ENCODE measurements around the gene ARCN1.
"Not testable (repeated sequence)": the region's sequence is repeated elsewhere in the genome, so short reads cannot be mapped to it uniquely, and the experiment has no call there.

The ARCN1 gene

GRCh38 chr11:118560806-118561205 lies 11.4 kb upstream of the ARCN1 start:
- Histone ChIP-seq H3K36me3 (ENCODE audit: control insufficient read depth, insufficient read depth, low read length) (no peaks in the 10 kb centered on the region), H3K9ac (no peak overlapping the region), H3K4me1 (no peaks in the 10 kb centered on the region), H3K79me2 (no peaks in the 10 kb centered on the region), H3K4me3 (ENCODE audit: low read depth, low read length) (no peak overlapping the region), H3K27ac (no peak overlapping the region), H3K9me3 (ENCODE audit: control insufficient read depth, low read length) (no peaks in the 10 kb centered on the region), H3K4me2 (ENCODE audit: low read length) (no peak overlapping the region), H3K27me3 (ENCODE audit: control insufficient read depth, insufficient read depth, low read length) (no peaks in the 10 kb centered on the region), H2AFZ (no peak overlapping the region)
- TF ChIP-seq, protein P1, sequence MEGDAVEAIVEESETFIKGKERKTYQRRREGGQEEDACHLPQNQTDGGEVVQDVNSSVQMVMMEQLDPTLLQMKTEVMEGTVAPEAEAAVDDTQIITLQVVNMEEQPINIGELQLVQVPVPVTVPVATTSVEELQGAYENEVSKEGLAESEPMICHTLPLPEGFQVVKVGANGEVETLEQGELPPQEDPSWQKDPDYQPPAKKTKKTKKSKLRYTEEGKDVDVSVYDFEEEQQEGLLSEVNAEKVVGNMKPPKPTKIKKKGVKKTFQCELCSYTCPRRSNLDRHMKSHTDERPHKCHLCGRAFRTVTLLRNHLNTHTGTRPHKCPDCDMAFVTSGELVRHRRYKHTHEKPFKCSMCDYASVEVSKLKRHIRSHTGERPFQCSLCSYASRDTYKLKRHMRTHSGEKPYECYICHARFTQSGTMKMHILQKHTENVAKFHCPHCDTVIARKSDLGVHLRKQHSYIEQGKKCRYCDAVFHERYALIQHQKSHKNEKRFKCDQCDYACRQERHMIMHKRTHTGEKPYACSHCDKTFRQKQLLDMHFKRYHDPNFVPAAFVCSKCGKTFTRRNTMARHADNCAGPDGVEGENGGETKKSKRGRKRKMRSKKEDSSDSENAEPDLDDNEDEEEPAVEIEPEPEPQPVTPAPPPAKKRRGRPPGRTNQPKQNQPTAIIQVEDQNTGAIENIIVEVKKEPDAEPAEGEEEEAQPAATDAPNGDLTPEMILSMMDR (IDR thresholded peaks at IDR 0.05), result no peak

GRCh38 chr11:118565051-118565450 lies 7.2 kb upstream of the ARCN1 start:
- Histone ChIP-seq H3K27ac (no peak overlapping the region), H3K4me1 (no peaks in the 10 kb centered on the region), H3K27me3 (ENCODE audit: control insufficient read depth, insufficient read depth, low read length) (no peaks in the 10 kb centered on the region), H2AFZ (no peak overlapping the region), H3K79me2 (no peaks in the 10 kb centered on the region), H3K4me2 (ENCODE audit: low read length) (no peak overlapping the region), H3K4me3 (ENCODE audit: low read depth, low read length) (no peak overlapping the region), H3K9ac (no peak overlapping the region), H3K9me3 (ENCODE audit: control insufficient read depth, low read length) (no peaks in the 10 kb centered on the region), H3K36me3 (ENCODE audit: control insufficient read depth, insufficient read depth, low read length) (no peaks in the 10 kb centered on the region)
- TF ChIP-seq, protein P1 (IDR thresholded peaks at IDR 0.05), result no peak

- no peaks in the 10 kb centered on the region for H3K9me3 ChIP-seq (ENCODE audit: control insufficient read depth, low read length)
- peaks cover 3% of the 10 kb centered on the region for H3K4me1 ChIP-seq
- no peaks in the 10 kb centered on the region for H3K36me3 ChIP-seq (ENCODE audit: control insufficient read depth, insufficient read depth, low read length)
- H2AFZ ChIP-seq, result no peak overlapping the region
- TF ChIP-seq, protein P1 (IDR thresholded peaks at IDR 0.05), result no peak
- H3K27me3 ChIP-seq (ENCODE audit: control insufficient read depth, insufficient read depth, low read length), result no peaks in the 10 kb centered on the region
- no peak overlapping the region for H3K4me2 ChIP-seq (ENCODE audit: low read length)
- peaks cover 12% of the 10 kb centered on the region for H3K79me2 ChIP-seq
- H3K27ac ChIP-seq, result no peak overlapping the region
- no peak overlapping the region for H3K9ac ChIP-seq
- no peak overlapping the region for H3K4me3 ChIP-seq (ENCODE audit: low read depth, low read length)
These were observed 2.5 kb upstream of the ARCN1 start for GRCh38 chr11:118569670-118570069.

DNA sequence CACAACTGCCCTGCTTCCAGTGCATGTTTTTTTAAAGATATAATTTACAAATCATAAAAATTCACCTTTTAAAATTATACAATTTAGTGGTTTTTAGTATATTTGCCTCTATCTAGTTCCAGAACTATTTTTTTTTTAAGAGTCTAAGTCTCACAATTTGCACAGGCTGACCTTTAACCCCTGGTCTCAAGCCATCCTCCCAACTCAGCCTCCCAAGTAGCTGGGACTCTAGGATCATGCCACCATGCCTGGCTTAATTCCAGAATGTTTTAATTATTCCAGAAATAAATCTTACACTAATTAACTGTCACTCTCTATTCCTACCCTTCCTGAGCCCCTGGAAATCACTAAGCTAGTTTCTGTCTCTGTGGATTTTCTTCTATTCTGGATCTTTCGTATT lies 1.4 kb upstream of the ARCN1 start:
- H3K9me3 ChIP-seq (ENCODE audit: control insufficient read depth, low read length), result no peaks in the 10 kb centered on the region
- peaks cover 3% of the 10 kb centered on the region for H3K4me1 ChIP-seq
- TF ChIP-seq, protein P1 (IDR thresholded peaks at IDR 0.05), result no peak
- H3K27me3 ChIP-seq (ENCODE audit: control insufficient read depth, insufficient read depth, low read length), result no peaks in the 10 kb centered on the region
- H3K9ac ChIP-seq, result no peak overlapping the region
- no peak overlapping the region for H2AFZ ChIP-seq
- no peak overlapping the region for H3K4me2 ChIP-seq (ENCODE audit: low read length)
- H3K4me3 ChIP-seq (ENCODE audit: low read depth, low read length), result no peak overlapping the region
- peaks cover 19% of the 10 kb centered on the region for H3K79me2 ChIP-seq
- no peak overlapping the region for H3K27ac ChIP-seq
- H3K36me3 ChIP-seq (ENCODE audit: control insufficient read depth, insufficient read depth, low read length), result no peaks in the 10 kb centered on the region

DNA sequence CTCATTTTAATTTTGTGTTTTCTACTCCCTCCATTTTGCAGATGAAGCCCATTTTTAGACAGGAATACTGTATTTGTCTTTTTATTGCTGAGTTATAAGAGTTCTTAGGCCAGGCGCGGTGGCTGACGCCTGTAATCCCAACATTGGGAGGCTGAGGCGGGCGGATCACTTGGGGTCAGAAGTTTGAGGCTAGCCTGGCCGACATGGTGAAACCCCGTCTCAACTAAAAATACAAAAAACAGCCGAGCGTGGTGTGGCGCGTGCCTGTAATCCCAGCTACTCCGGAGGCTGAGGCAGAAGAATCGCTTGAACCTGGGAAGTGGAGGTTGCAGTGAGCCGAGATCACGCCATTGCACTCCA lies 528 bp upstream of the ARCN1 start:
- H2AFZ ChIP-seq, result peak overlapping the region; percentile 98
- not testable (repeated sequence) for H3K9me3 ChIP-seq (ENCODE audit: control insufficient read depth, low read length); H3K9ac ChIP-seq; H3K4me1 ChIP-seq; H3K27me3 ChIP-seq (ENCODE audit: control insufficient read depth, insufficient read depth, low read length); H3K4me2 ChIP-seq (ENCODE audit: low read length); H3K36me3 ChIP-seq (ENCODE audit: control insufficient read depth, insufficient read depth, low read length)
- H3K79me2 ChIP-seq, result peaks cover 22% of the 10 kb centered on the region
- peak overlapping the region; percentile 96 for H3K27ac ChIP-seq
- peak overlapping the region; percentile 97 for H3K4me3 ChIP-seq (ENCODE audit: low read depth, low read length)
